ENCODE data around the gene MYMX.

- TF ChIP-seq CTCF (IDR thresholded peaks at IDR 0.05 in 2 of 3, conservative IDR thresholded peaks at IDR 0.05 in 1 of 3; ENCODE audit: borderline replicate concordance in 1 of 3, insufficient read depth in 1 of 3, low read depth in 2 of 3, low read length in 2 of 3) (peak in 2 of 3 experiments; percentile 57 to 60; a peak in 4 of 6 replicates), TCF7L2 (IDR thresholded peaks at IDR 0.05; ENCODE audit: borderline replicate concordance, extremely low read depth, insufficient read depth, insufficient read length) (no peak), MAX (IDR thresholded peaks at IDR 0.05) (no peak), CEBPB (IDR thresholded peaks at IDR 0.05; ENCODE audit: low read depth) (no peak), POLR2A (IDR thresholded peaks at IDR 0.05; ENCODE audit: borderline replicate concordance, extremely low read depth, insufficient read depth, insufficient read length) (no peak), EZH2 (IDR thresholded peaks at IDR 0.05) (no peak)
Measured at GRCh38 chr6:44253307-44254101, 36.8 kb downstream of the MYMX start.
